Panc1 (cell line): Measurements from ENCODE around the gene TRIM44. TPM values are rescaled to one million over a fixed set of nuclear protein-coding genes. Genes with fewer than 3 reads are reported as not detected.

ENCODE experiments used
- ATAC-seq: fragments of 200-7000 bp; cut with Tn5 transposase; 2 replicates; pipeline ENCODE4 v1.9.1; 2020; ENCODE audit warnings: mild to moderate bottlenecking, moderate library complexity
- BruUV-seq: library from RNA; stranded (reverse); fragments of 400-500 nt; replicated peaks from 2 replicates; lab custom pipeline; 2021; lab: Mats Ljungman, UMichigan
- CTCF ChIA-PET: fragments of 300-600 bp; sonication (Branson Sonifier 250); formaldehyde crosslinking; loops from one replicate; lab custom pipeline; 2022; ENCODE audit warnings: antibody characterized with exemption; lab: Charles Lee
- POLR2A ChIA-PET: fragments of 300-600 bp; sonication (Branson Sonifier 250); formaldehyde crosslinking; loops from one replicate; lab custom pipeline; 2022; ENCODE audit warnings: antibody characterized with exemption; lab: Charles Lee
- DNase-seq: peaks from one replicate; pipeline ENCODE4 v3.0.0-alpha.2; 2010; ENCODE audit warnings: low read depth, low spot score
- H3K27ac ChIP-seq: 2 replicates; pipeline ENCODE4 v1.5.1; 2011; ENCODE audit warnings: mild to moderate bottlenecking, low read length, inconsistent platforms
- H3K27me3 ChIP-seq: fragments of 200-500 bp; sonication (Bioruptor generic); 2 replicates; pipeline ENCODE4 v1.6.0; 2014; ENCODE audit warnings: low read length, inconsistent platforms; ENCODE audit not compliant: control insufficient read depth, insufficient read depth
- H3K36me3 ChIP-seq: fragments of 200-500 bp; sonication (Bioruptor generic); 2 replicates; pipeline ENCODE4 v1.5.1; 2014; ENCODE audit warnings: inconsistent platforms, mild to moderate bottlenecking, low read length, moderate library complexity; ENCODE audit not compliant: control insufficient read depth, insufficient read depth
- H3K4me1 ChIP-seq: 2 replicates; pipeline ENCODE4 v1.5.1; 2011; ENCODE audit warnings: inconsistent platforms, mild to moderate bottlenecking, low read length, moderate library complexity; ENCODE audit not compliant: control insufficient read depth, insufficient read depth
- H3K4me3 ChIP-seq, 2 experiments: 2 replicates each; pipeline ENCODE4 v1.5.1; 2011 to 2012; ENCODE audit warnings: low read depth in 2 of 2, low read length in 2 of 2, mild to moderate bottlenecking in 2 of 2, inconsistent platforms in 1 of 2, moderate library complexity in 1 of 2
- H3K9me3 ChIP-seq: fragments of 200-500 bp; sonication (Bioruptor generic); 2 replicates; pipeline ENCODE4 v1.5.1; 2014; ENCODE audit warnings: low read depth, mild to moderate bottlenecking, inconsistent platforms, low read length, moderate library complexity; ENCODE audit not compliant: control insufficient read depth, insufficient read depth
- POLR2AphosphoS5 ChIP-seq: IDR thresholded peaks from 2 replicates; pipeline ENCODE4 v1.6.1; 2012; ENCODE audit warnings: mild to moderate bottlenecking, low read depth, low read length, moderate library complexity
- SIN3A ChIP-seq: IDR thresholded peaks from 2 replicates; pipeline ENCODE4 v1.6.1; 2012; ENCODE audit warnings: low read depth, mild to moderate bottlenecking, low read length, moderate library complexity, borderline replicate concordance; ENCODE audit not compliant: insufficient read depth
- TCF7L2 ChIP-seq: IDR thresholded peaks from 2 replicates; pipeline ENCODE4 v1.6.1; 2011; ENCODE audit warnings: mild to moderate bottlenecking, low read depth, low read length, inconsistent platforms
- in situ Hi-C: cut with HindIII; loops from 2 replicates; pipeline ENCODE4 v1.10.0; 2016; ENCODE audit warnings: low sequenced_read_pairs, low pct_unique_long_range_greater_than_20kb
- intact Hi-C: fragments of 100-400 bp; cut with micrococcal nuclease; formaldehyde crosslinking; loops from one replicate; pipeline ENCODE4 v1.10.0; 2022; ENCODE audit not compliant: unreplicated experiment
- total RNA-seq: library from RNA; stranded (reverse); gene quantifications from one replicate; pipeline ENCODE4 v1.2.1, GENCODE V29; 2021; ENCODE audit not compliant: unreplicated experiment
- TF ChIP-seq, protein P1 (sequence below), 2 experiments: IDR thresholded peaks; 2 replicates each; pipeline ENCODE4 v1.6.1; 2011 to 2012; ENCODE audit warnings: low read depth in 2 of 2, control low read depth in 1 of 2, low read length in 1 of 2, mild to moderate bottlenecking in 1 of 2, moderate library complexity in 1 of 2; ENCODE audit not compliant: insufficient read depth in 1 of 2
- TF ChIP-seq, protein P2 (sequence below): fragments of 450-650 bp; IDR thresholded peaks from 2 replicates; pipeline ENCODE4 v1.5.1; 2017; ENCODE audit warnings: mild to moderate bottlenecking

The TRIM44 gene
- total RNA-seq, 1 experiment from 2014 or later = 80.3 TPM

DNA sequence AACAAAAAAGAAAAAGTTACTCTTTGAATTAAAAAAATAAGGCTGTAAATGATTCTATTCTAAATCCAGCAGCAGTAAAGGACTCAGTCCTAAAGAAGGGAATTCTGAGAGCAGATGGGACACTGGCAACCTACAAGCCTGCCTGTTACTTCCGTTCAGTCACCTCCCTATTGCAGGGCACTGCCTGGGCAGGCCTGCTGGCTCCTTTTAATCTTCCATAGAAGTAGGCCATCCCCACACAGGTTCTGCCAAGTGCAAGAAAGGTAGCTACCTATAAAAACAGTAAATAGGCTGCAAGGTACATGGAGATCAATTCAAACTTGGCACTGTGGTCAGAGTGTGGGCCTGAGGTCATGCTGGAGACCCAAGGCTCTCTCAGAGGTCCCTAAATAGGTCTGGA, 136.4 kb downstream of the TRIM44 start:
- no peaks in the 10 kb centered on the region for H3K27me3 ChIP-seq
- H3K4me3 ChIP-seq = no peak overlapping the region
- POLR2A ChIA-PET = no interaction called here
- in situ Hi-C loops = no loop called here
- ATAC-seq (no peak), DNase-seq (no peak)
- H3K36me3 ChIP-seq = no peaks in the 10 kb centered on the region
- BruUV-seq = no TSS peak
- H3K9me3 ChIP-seq = no peaks in the 10 kb centered on the region
- no peak for TF ChIP-seq TCF7L2
- TF ChIP-seq SIN3A = no peak
- peaks cover 18% of the 10 kb centered on the region for H3K4me1 ChIP-seq
- intact Hi-C loops = no loop called here
- CTCF ChIA-PET = interaction anchor here (1.4 kb wide), 1 partner anchor 23 kb away, joined by 11 read pairs; no protein-coding TSS in a partner anchor
- H3K27ac ChIP-seq = no peak overlapping the region

DNA sequence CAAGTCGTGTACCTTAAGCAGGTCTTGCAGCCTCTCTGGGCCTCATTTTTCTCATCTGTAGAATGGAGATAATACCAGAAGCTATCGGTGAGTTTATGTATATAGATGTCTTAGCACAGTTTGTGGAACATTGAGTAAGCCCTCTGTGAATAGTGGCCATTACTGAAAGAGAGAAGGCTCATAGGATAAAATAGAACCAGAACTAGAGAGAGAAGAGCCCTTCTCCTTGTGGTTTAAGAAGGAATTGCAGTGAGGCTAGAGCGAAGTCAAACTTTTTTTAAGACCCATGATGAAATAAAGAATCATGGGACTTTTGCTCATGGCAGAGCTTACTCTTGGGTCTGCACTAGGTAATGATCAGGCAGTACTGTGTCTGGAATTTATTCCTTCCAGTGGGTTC, 137.1 kb downstream of the TRIM44 start:
- POLR2A ChIA-PET = no interaction called here
- CTCF ChIA-PET = interaction anchor here (1.4 kb wide), 1 partner anchor 22 kb away, joined by 11 read pairs; no protein-coding TSS in a partner anchor

DNA sequence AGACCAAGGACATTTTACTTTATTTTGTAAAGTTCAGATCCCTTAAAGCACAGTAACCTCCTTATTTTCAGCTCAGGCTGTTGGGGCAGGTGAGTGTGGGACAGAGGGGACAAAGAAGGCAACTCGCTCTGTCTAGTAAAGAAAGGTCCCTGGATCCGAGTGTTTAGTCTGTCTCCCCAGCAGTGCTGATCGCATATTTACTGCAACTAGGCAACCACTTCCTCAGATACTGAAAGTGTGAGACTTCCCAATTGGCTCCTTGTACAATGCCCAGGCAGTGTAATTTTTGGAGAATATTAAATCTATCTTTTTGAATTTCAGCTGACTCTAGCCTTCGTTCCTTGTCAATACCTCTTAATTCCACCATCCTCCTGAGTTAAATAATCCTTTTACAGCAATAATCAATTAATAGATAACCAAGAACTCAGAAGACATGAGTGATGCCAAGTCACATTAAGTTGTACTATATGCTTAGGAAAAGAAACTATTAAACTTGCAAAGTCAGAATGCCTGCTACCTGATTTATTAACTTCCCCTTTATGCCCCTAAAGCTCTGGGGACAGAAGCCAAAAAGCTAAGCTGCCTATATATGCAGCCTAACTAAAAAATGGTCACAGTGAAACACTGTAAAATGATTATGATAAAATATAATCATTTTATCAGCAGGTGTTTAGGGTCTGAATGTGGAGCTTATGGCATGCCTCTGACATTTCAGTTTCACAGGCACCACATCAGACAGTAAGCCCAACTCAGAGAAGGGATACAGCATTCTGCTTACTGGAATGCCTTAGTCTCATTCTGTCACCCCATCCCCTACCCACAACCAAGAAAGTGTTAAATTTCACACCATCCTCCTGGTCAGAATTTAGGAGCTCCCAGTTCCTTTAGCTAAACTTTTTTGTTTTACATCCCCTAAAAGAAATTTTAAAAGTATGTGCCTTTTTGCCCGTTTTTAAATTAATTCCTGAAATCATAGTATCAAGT, 138.7 kb downstream of the TRIM44 start:
- Histone ChIP-seq H3K4me1 (peaks cover 13% of the 10 kb centered on the region), H3K27me3 (no peaks in the 10 kb centered on the region), H3K36me3 (no peaks in the 10 kb centered on the region), H3K27ac (no peak overlapping the region), H3K9me3 (no peaks in the 10 kb centered on the region), H3K4me3 (no peak overlapping the region)
- intact Hi-C loops (no loop called here), in situ Hi-C loops (no loop called here)
- TF ChIP-seq SIN3A (no peak), TCF7L2 (no peak), POLR2AphosphoS5 (no peak)
- TF ChIP-seq, protein P1, sequence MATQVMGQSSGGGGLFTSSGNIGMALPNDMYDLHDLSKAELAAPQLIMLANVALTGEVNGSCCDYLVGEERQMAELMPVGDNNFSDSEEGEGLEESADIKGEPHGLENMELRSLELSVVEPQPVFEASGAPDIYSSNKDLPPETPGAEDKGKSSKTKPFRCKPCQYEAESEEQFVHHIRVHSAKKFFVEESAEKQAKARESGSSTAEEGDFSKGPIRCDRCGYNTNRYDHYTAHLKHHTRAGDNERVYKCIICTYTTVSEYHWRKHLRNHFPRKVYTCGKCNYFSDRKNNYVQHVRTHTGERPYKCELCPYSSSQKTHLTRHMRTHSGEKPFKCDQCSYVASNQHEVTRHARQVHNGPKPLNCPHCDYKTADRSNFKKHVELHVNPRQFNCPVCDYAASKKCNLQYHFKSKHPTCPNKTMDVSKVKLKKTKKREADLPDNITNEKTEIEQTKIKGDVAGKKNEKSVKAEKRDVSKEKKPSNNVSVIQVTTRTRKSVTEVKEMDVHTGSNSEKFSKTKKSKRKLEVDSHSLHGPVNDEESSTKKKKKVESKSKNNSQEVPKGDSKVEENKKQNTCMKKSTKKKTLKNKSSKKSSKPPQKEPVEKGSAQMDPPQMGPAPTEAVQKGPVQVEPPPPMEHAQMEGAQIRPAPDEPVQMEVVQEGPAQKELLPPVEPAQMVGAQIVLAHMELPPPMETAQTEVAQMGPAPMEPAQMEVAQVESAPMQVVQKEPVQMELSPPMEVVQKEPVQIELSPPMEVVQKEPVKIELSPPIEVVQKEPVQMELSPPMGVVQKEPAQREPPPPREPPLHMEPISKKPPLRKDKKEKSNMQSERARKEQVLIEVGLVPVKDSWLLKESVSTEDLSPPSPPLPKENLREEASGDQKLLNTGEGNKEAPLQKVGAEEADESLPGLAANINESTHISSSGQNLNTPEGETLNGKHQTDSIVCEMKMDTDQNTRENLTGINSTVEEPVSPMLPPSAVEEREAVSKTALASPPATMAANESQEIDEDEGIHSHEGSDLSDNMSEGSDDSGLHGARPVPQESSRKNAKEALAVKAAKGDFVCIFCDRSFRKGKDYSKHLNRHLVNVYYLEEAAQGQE (IDR thresholded peaks at IDR 0.05; ENCODE audit: insufficient read depth in 1 of 2, low read depth in 2 of 2, low read length in 1 of 2) = no peak
- TF ChIP-seq, protein P2, sequence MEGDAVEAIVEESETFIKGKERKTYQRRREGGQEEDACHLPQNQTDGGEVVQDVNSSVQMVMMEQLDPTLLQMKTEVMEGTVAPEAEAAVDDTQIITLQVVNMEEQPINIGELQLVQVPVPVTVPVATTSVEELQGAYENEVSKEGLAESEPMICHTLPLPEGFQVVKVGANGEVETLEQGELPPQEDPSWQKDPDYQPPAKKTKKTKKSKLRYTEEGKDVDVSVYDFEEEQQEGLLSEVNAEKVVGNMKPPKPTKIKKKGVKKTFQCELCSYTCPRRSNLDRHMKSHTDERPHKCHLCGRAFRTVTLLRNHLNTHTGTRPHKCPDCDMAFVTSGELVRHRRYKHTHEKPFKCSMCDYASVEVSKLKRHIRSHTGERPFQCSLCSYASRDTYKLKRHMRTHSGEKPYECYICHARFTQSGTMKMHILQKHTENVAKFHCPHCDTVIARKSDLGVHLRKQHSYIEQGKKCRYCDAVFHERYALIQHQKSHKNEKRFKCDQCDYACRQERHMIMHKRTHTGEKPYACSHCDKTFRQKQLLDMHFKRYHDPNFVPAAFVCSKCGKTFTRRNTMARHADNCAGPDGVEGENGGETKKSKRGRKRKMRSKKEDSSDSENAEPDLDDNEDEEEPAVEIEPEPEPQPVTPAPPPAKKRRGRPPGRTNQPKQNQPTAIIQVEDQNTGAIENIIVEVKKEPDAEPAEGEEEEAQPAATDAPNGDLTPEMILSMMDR = no peak
- DNase-seq (no peak), ATAC-seq (no peak)
- ChIA-PET CTCF (interaction anchor here (0.5 to 0.8 kb wide), 2 partner anchors 10 to 21 kb away, joined by 3 to 8 read pairs; no protein-coding TSS in a partner anchor), POLR2A (no interaction called here)
- no TSS peak for BruUV-seq

More for the DNA sequence above, 137.1 kb downstream of the TRIM44 start:
- in situ Hi-C loops (no loop called here), intact Hi-C loops (no loop called here)
- BruUV-seq = no TSS peak
- Histone ChIP-seq H3K27me3 (no peaks in the 10 kb centered on the region), H3K4me3 (no peak overlapping the region), H3K36me3 (no peaks in the 10 kb centered on the region), H3K27ac (no peak overlapping the region), H3K4me1 (peaks cover 18% of the 10 kb centered on the region), H3K9me3 (no peaks in the 10 kb centered on the region)
- DNase-seq = no peak
- TF ChIP-seq, protein P2 = peak; percentile 16; the same call in 1 of the 2 replicates
- TF ChIP-seq TCF7L2 (no peak), POLR2AphosphoS5 (no peak), SIN3A (no peak)
- no peak for ATAC-seq
